Endothelial cell of umbilical vein (primary cell): ENCODE measurements around the gene TSPEAR. TPM values are rescaled to one million over a fixed set of nuclear protein-coding genes. Genes with fewer than 3 reads are reported as not detected.

Source experiments
- BruUV-seq: library from RNA; stranded (reverse); fragments of 400-500 nt; replicated peaks from 2 replicates; lab custom pipeline; 2021; lab: Mats Ljungman, UMichigan
- CTCF ChIA-PET: fragments of 300-600, 350-600 bp; sonication (Branson Sonifier 250); formaldehyde crosslinking; loops from one replicate; lab custom pipeline; 2021; ENCODE audit warnings: antibody characterized with exemption, inconsistent platforms; lab: Charles Lee
- POLR2A ChIA-PET: fragments of 300-600, 350-600 bp; sonication (Branson Sonifier 250); formaldehyde crosslinking; loops from one replicate; lab custom pipeline; 2021; ENCODE audit warnings: antibody characterized with exemption, inconsistent platforms; lab: Charles Lee
- DNase-seq: peaks from one replicate; pipeline ENCODE4 v3.0.0-alpha.2; 2011; ENCODE audit warnings: low read depth, low spot score
- FAIRE-seq: peaks from 2 replicates; lab custom pipeline; 2011; peaks lifted over from hg19 to GRCh38; lab: Jason Lieb, UNC
- H2AFZ ChIP-seq: 2 replicates; pipeline ENCODE4 v1.6.0; 2012; ENCODE audit warnings: low read depth, low read length, control low read depth, inconsistent platforms
- H3K27ac ChIP-seq: 2 replicates; pipeline ENCODE4 v1.5.1; 2011; ENCODE audit warnings: low read depth, mild to moderate bottlenecking, control low read depth, low read length, moderate library complexity; ENCODE audit not compliant: insufficient read depth
- H3K27me3 ChIP-seq, 2 experiments: 2 replicates each; pipeline versions ENCODE4 v1.6.0 to v1.6.1; 2011; ENCODE audit warnings: low read length in 2 of 2, mixed read lengths in 1 of 2; ENCODE audit not compliant: control insufficient read depth in 2 of 2, insufficient read depth in 2 of 2
- H3K36me3 ChIP-seq, 2 experiments: 2 replicates in 1 of 2; 3 replicates in 1 of 2; pipeline ENCODE4 v1.5.1; 2011; ENCODE audit warnings: low read length in 2 of 2, mild to moderate bottlenecking in 1 of 2, moderate library complexity in 1 of 2; ENCODE audit not compliant: control insufficient read depth in 2 of 2, insufficient read depth in 2 of 2; ENCODE audit errors: extremely low read depth in 1 of 2
- H3K4me1 ChIP-seq: 3 replicates; pipeline ENCODE4 v1.5.1; 2011; ENCODE audit warnings: mild to moderate bottlenecking, low read length; ENCODE audit not compliant: control insufficient read depth, insufficient read depth; ENCODE audit errors: extremely low read depth
- H3K4me2 ChIP-seq: 2 replicates; pipeline ENCODE4 v1.6.1; 2011; ENCODE audit warnings: low read length, control low read depth, mixed read lengths; ENCODE audit not compliant: insufficient read depth
- H3K4me3 ChIP-seq, 3 experiments: fragments of 200-600 bp in 1 of 3; sonication (generic), shearing (Covaris generic) in 1 of 3; replicated peaks in 1 of 3; 2 replicates each; pipeline ENCODE4 v1.5.1; 2011 to 2016; ENCODE audit warnings: control low read depth in 3 of 3, low read length in 3 of 3, mild to moderate bottlenecking in 2 of 3, inconsistent platforms in 1 of 3, low read depth in 1 of 3, moderate library complexity in 1 of 3; ENCODE audit not compliant: insufficient read depth in 1 of 3
- H3K79me2 ChIP-seq: 2 replicates; pipeline ENCODE4 v1.6.0; 2012; ENCODE audit warnings: low read length, inconsistent platforms; ENCODE audit not compliant: control insufficient read depth, insufficient read depth
- H3K9ac ChIP-seq: replicated peaks from 2 replicates; pipeline ENCODE3; 2011; ENCODE audit warnings: low read length, control low read depth; ENCODE audit not compliant: insufficient read depth; ENCODE audit errors: extremely low read depth
- H3K9me1 ChIP-seq: replicated peaks from 3 replicates; pipeline ENCODE4 v1.6.0; 2011; ENCODE audit warnings: mild to moderate bottlenecking, low read length; ENCODE audit not compliant: control insufficient read depth, insufficient read depth; ENCODE audit errors: extremely low read depth
- H3K9me3 ChIP-seq: replicated peaks from 2 replicates; pipeline ENCODE4 v1.5.1; 2012; ENCODE audit warnings: low read length, inconsistent platforms; ENCODE audit not compliant: control insufficient read depth, insufficient read depth
- H4K20me1 ChIP-seq: replicated peaks from 2 replicates; pipeline ENCODE3; 2011; ENCODE audit warnings: mild to moderate bottlenecking, low read length; ENCODE audit not compliant: control insufficient read depth, insufficient read depth; ENCODE audit errors: extremely low read depth
- EZH2 ChIP-seq: IDR thresholded peaks from 2 replicates; pipeline ENCODE4 v1.6.1; 2012; ENCODE audit warnings: borderline replicate concordance, low read depth, mild to moderate bottlenecking, moderate library complexity, low read length, inconsistent platforms; ENCODE audit not compliant: severe bottlenecking
- FOS ChIP-seq: IDR thresholded peaks from 2 replicates; pipeline ENCODE4 v1.6.1; 2011; ENCODE audit warnings: mild to moderate bottlenecking, low read length, moderate library complexity, borderline replicate concordance; ENCODE audit not compliant: insufficient read depth
- GATA2 ChIP-seq: IDR thresholded peaks from 2 replicates; pipeline ENCODE4 v1.7.0; 2011; ENCODE audit warnings: low read depth, mild to moderate bottlenecking, moderate library complexity, mixed read lengths, low read length; ENCODE audit not compliant: insufficient read length, insufficient read depth
- JUN ChIP-seq: IDR thresholded peaks from 2 replicates; pipeline ENCODE4 v1.6.1; 2011; ENCODE audit warnings: borderline replicate concordance, low read depth; ENCODE audit not compliant: insufficient read length, insufficient read depth
- MYC ChIP-seq: IDR thresholded peaks from one replicate; pipeline ENCODE4 v1.6.1; 2011; ENCODE audit warnings: mild to moderate bottlenecking, low read depth, low read length
- POLR2A ChIP-seq: IDR thresholded peaks from 2 replicates; pipeline ENCODE4 v1.6.1; 2012; ENCODE audit warnings: low read depth, mild to moderate bottlenecking, control low read depth, low read length
- POLR2AphosphoS5 ChIP-seq: IDR thresholded peaks from 2 replicates; pipeline ENCODE4 v1.6.1; 2012; ENCODE audit warnings: low read depth, mild to moderate bottlenecking, control low read depth, low read length, moderate library complexity; ENCODE audit not compliant: insufficient read depth
- dilution Hi-C: fragments of 300-500 bp; cut with MboI; formaldehyde crosslinking; loops from one replicate; pipeline ENCODE4 v1.15.0; 2019; ENCODE audit warnings: low sequenced_read_pairs; ENCODE audit not compliant: extremely low pct_ligation_motif_present
- intact Hi-C: fragments of 100-400 bp; cut with micrococcal nuclease; formaldehyde crosslinking; loops from one replicate; pipeline ENCODE4 v1.10.0; 2022
- polyA plus RNA-seq, 4 experiments: library from polyadenylated mRNA; depleted of rRNA in 3 of 4; stranded (reverse) in 3 of 4; unstranded in 1 of 4; fragments of >200 nt; gene quantifications; 2 replicates each; pipeline versions ENCODE4 v1.2.1 to v1.2.3, GENCODE V29; 2011 to 2012; ENCODE audit warnings: missing spikeins in 1 of 4
- total RNA-seq: library from RNA; stranded (reverse); gene quantifications from 2 replicates; pipeline ENCODE4 v1.2.3, GENCODE V29; 2021
- TF ChIP-seq, protein P1 (sequence below), 2 donors: IDR thresholded peaks; 1 replicate in 1 of 2; 2 replicates in 1 of 2; pipeline ENCODE4 v1.5.1; 2011; ENCODE audit warnings: low read length in 2 of 2, mild to moderate bottlenecking in 2 of 2, moderate library complexity in 2 of 2, control low read depth in 1 of 2, inconsistent platforms in 1 of 2, low read depth in 1 of 2; ENCODE audit not compliant: insufficient read depth in 1 of 2; ENCODE audit errors: extremely low read depth in 1 of 2
- TF ChIP-seq, protein P2 (sequence below): IDR thresholded peaks from 2 replicates; pipeline ENCODE4 v1.6.1; 2011; ENCODE audit not compliant: insufficient read depth, insufficient read length

The TSPEAR gene
- total and polyA plus RNA-seq, 2 donors (not counting 3 experiments of a cell fraction or from before 2014, with no cell fraction given), result 0.01 TPM; not detected in 1

DNA sequence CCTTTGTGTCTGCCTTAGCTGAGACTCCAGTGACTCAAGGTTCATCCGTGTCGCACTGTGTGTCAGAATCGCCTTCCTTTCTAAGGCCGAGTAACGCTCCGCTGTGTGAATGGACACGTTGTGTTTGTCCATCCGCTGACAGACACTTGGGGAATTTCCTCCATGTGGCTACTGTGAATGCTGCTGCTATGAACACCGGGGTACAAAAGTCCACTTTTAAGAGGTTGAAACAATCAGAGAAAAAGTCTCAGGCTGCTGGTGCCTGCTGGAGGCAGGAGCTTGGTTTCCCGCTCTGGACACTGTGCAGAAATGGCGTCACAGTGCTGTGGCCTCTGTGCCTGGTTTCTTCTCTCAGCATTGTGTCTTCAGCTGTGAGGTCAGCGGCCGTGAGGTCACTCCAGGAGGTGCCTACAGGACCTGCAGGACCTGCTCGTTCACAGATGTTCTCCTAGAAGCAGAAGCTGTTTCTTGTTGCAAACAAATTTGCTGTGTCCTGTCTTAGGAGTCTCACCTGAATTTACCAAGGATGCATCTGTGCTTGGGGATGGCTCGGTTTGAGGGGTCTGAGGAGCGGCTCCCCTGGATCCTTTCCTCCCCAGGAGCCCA is 205.6 kb downstream of the TSPEAR start:
- no TSS peak for BruUV-seq
- no peak for DNase-seq
- Histone ChIP-seq H3K79me2 (no peaks in the 10 kb centered on the region), H2AFZ (no peak overlapping the region), H3K9me3 (no peaks in the 10 kb centered on the region), H3K27ac (no peak overlapping the region), H3K36me3 (no peaks in the 10 kb centered on the region), H3K4me1 (no peaks in the 10 kb centered on the region), H3K9me1 (no peaks in the 10 kb centered on the region), H3K4me2 (no peak overlapping the region), H3K9ac (no peak overlapping the region), H3K27me3 (no peaks in the 10 kb centered on the region), H4K20me1 (no peaks in the 10 kb centered on the region), H3K4me3 (no peak overlapping the region)
- CTCF ChIA-PET, result interaction anchor here (1.2 to 2.2 kb wide), 3 partner anchors 12 to 296 kb away, joined by 3 to 11 read pairs (median 4); partner anchors contain the start of gene UBE2G2
- TF ChIP-seq FOS, result no peak
- FAIRE-seq, result no peak
- intact Hi-C loops, result no loop called here
- dilution Hi-C loops, result no loop called here
- POLR2A ChIA-PET, result interaction anchor here (0.5 kb wide), 1 partner anchor 30 kb away, joined by 4 read pairs; no protein-coding TSS in a partner anchor

DNA sequence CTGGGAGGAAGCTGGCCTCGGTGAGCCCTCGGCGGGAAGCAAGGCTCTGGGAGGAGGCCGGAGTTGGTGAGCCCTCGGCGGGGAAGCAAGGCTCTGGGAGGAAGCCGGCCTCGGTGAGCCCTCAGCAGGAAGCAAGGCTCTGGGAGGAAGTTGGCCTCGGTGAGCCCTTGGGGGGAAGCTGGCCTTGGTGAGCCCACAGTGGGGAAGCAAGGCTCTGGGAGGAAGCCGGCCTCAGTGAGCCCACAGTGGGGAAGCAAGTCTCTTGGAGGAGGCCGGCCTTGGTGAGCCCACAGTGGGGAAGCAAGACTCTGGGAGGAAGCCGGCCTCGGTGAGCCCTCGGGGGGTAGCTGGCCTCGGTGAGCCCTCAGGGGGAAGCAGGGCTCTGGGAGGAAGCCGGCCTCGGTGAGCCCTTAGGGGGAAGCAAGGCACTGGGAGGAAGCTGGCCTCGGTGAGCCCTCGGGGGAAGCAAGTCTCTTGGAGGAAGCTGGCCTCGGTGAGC is 207.4 kb downstream of the TSPEAR start:
- H3K9me1 ChIP-seq, result no peaks in the 10 kb centered on the region
- H2AFZ ChIP-seq, result no peak overlapping the region
- no peak for FAIRE-seq
- no peaks in the 10 kb centered on the region for H3K4me1 ChIP-seq
- DNase-seq, result no peak
- no peaks in the 10 kb centered on the region for H3K36me3 ChIP-seq
- TF ChIP-seq POLR2AphosphoS5 (no peak), EZH2 (no peak), POLR2A (no peak), FOS (no peak), MYC (no peak), JUN (no peak), GATA2 (no peak)
- TF ChIP-seq, protein P1, sequence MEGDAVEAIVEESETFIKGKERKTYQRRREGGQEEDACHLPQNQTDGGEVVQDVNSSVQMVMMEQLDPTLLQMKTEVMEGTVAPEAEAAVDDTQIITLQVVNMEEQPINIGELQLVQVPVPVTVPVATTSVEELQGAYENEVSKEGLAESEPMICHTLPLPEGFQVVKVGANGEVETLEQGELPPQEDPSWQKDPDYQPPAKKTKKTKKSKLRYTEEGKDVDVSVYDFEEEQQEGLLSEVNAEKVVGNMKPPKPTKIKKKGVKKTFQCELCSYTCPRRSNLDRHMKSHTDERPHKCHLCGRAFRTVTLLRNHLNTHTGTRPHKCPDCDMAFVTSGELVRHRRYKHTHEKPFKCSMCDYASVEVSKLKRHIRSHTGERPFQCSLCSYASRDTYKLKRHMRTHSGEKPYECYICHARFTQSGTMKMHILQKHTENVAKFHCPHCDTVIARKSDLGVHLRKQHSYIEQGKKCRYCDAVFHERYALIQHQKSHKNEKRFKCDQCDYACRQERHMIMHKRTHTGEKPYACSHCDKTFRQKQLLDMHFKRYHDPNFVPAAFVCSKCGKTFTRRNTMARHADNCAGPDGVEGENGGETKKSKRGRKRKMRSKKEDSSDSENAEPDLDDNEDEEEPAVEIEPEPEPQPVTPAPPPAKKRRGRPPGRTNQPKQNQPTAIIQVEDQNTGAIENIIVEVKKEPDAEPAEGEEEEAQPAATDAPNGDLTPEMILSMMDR (IDR thresholded peaks at IDR 0.05; ENCODE audit: extremely low read depth in 1 of 2, insufficient read depth in 1 of 2, low read depth in 1 of 2, low read length in 2 of 2), result no peak
- TF ChIP-seq, protein P2, sequence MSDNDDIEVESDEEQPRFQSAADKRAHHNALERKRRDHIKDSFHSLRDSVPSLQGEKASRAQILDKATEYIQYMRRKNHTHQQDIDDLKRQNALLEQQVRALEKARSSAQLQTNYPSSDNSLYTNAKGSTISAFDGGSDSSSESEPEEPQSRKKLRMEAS, result no peak
- no peak overlapping the region for H3K4me3 ChIP-seq
- ChIA-PET CTCF (interaction anchor here (2.2 kb wide), 1 partner anchor 289 kb away, joined by 11 read pairs; no protein-coding TSS in a partner anchor), POLR2A (no interaction called here)
- dilution Hi-C loops, result no loop called here
- H3K27ac ChIP-seq, result no peak overlapping the region
- no peaks in the 10 kb centered on the region for H4K20me1 ChIP-seq
- no peaks in the 10 kb centered on the region for H3K27me3 ChIP-seq
- BruUV-seq, result no TSS peak
- H3K9me3 ChIP-seq, result no peaks in the 10 kb centered on the region
- H3K4me2 ChIP-seq, result no peak overlapping the region
- intact Hi-C loops, result no loop called here
- no peak overlapping the region for H3K9ac ChIP-seq
- no peaks in the 10 kb centered on the region for H3K79me2 ChIP-seq
